ENCODE measurements around the gene FAM118A. TPM values are rescaled to one million over a fixed set of nuclear protein-coding genes. Genes with fewer than 3 reads are reported as not detected.

FAM118A gene
- total and polyA plus RNA-seq, 2 experiments from 2014 or later: 11.9 to 20.3 TPM

DNA sequence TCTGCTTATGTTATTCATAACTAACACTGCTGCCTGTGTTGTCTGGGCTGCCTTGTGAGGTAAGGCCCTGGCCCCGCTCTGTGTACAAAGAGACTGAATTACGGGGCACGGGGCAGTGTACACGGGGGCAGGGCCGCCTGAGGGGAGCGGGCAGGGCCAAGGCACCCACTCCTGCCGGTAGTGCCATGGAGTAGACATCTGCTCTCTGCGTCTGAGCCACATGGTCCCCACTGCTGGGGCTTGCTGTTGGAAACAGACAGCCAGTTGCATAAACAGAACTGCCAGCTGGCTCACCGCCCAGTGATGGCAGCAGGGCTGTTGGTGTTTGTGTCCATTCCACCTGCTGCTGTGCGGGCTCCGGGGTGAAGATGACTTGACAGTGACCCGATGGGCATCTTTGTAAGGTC lies 19.8 kb downstream of the FAM118A start:
- H3K27ac Mint-ChIP-seq: no peak overlapping the region
- DNase-seq (ENCODE audit: low spot score) (no peak), ATAC-seq (no peak)
- Histone ChIP-seq H3K27ac (ENCODE audit: low read depth) (no peak overlapping the region), H3K4me1 (ENCODE audit: insufficient read depth) (no peaks in the 10 kb centered on the region), H3K4me2 (no peak overlapping the region), H2AFZ (no peak overlapping the region), H3K27me3 (ENCODE audit: insufficient read depth) (no peaks in the 10 kb centered on the region), H3K9me2 (ENCODE audit: insufficient read depth) (no peaks in the 10 kb centered on the region), H3K79me2 (replicated peaks; ENCODE audit: insufficient read depth) (peaks cover 4% of the 10 kb centered on the region; the same call in 1 of the 2 replicates), H3K36me3 (ENCODE audit: insufficient read depth) (peaks cover 9% of the 10 kb centered on the region), H3F3A (replicated peaks; ENCODE audit: low read depth) (no peaks in the 10 kb centered on the region), H3K4me3 (no peak overlapping the region), H4K20me1 (replicated peaks; ENCODE audit: insufficient read depth) (no peaks in the 10 kb centered on the region; the same call in 1 of the 2 replicates)
- TF ChIP-seq ZNF114 (CRISPR knock-in tag; IDR thresholded peaks at IDR 0.05) (no peak), ZNF462 (CRISPR knock-in tag; IDR thresholded peaks at IDR 0.05) (no peak), CREB1 (CRISPR knock-in tag; IDR thresholded peaks at IDR 0.05; ENCODE audit: low read depth) (no peak), EZH2 (IDR thresholded peaks at IDR 0.05; ENCODE audit: low read depth, unreplicated experiment) (no peak), STAT1 (IDR thresholded peaks at IDR 0.05; ENCODE audit: unreplicated experiment) (no peak), EZH2phosphoT487 (IDR thresholded peaks at IDR 0.05; ENCODE audit: unreplicated experiment) (no peak), NANOG (IDR thresholded peaks at IDR 0.05; ENCODE audit: borderline replicate concordance) (no peak), POLR2AphosphoS5 (IDR thresholded peaks at IDR 0.05; ENCODE audit: low read depth) (no peak), ZNF331 (CRISPR knock-in tag; IDR thresholded peaks at IDR 0.05; ENCODE audit: low read depth) (no peak), JUNB (IDR thresholded peaks at IDR 0.05; ENCODE audit: unreplicated experiment) (no peak)
- TF ChIP-seq, protein P1, sequence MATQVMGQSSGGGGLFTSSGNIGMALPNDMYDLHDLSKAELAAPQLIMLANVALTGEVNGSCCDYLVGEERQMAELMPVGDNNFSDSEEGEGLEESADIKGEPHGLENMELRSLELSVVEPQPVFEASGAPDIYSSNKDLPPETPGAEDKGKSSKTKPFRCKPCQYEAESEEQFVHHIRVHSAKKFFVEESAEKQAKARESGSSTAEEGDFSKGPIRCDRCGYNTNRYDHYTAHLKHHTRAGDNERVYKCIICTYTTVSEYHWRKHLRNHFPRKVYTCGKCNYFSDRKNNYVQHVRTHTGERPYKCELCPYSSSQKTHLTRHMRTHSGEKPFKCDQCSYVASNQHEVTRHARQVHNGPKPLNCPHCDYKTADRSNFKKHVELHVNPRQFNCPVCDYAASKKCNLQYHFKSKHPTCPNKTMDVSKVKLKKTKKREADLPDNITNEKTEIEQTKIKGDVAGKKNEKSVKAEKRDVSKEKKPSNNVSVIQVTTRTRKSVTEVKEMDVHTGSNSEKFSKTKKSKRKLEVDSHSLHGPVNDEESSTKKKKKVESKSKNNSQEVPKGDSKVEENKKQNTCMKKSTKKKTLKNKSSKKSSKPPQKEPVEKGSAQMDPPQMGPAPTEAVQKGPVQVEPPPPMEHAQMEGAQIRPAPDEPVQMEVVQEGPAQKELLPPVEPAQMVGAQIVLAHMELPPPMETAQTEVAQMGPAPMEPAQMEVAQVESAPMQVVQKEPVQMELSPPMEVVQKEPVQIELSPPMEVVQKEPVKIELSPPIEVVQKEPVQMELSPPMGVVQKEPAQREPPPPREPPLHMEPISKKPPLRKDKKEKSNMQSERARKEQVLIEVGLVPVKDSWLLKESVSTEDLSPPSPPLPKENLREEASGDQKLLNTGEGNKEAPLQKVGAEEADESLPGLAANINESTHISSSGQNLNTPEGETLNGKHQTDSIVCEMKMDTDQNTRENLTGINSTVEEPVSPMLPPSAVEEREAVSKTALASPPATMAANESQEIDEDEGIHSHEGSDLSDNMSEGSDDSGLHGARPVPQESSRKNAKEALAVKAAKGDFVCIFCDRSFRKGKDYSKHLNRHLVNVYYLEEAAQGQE (IDR thresholded peaks at IDR 0.05; ENCODE audit: unreplicated experiment): no peak
- TF ChIP-seq, protein P2, sequence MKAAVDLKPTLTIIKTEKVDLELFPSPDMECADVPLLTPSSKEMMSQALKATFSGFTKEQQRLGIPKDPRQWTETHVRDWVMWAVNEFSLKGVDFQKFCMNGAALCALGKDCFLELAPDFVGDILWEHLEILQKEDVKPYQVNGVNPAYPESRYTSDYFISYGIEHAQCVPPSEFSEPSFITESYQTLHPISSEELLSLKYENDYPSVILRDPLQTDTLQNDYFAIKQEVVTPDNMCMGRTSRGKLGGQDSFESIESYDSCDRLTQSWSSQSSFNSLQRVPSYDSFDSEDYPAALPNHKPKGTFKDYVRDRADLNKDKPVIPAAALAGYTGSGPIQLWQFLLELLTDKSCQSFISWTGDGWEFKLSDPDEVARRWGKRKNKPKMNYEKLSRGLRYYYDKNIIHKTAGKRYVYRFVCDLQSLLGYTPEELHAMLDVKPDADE (IDR thresholded peaks at IDR 0.05): no peak
- TF ChIP-seq, protein P3, sequence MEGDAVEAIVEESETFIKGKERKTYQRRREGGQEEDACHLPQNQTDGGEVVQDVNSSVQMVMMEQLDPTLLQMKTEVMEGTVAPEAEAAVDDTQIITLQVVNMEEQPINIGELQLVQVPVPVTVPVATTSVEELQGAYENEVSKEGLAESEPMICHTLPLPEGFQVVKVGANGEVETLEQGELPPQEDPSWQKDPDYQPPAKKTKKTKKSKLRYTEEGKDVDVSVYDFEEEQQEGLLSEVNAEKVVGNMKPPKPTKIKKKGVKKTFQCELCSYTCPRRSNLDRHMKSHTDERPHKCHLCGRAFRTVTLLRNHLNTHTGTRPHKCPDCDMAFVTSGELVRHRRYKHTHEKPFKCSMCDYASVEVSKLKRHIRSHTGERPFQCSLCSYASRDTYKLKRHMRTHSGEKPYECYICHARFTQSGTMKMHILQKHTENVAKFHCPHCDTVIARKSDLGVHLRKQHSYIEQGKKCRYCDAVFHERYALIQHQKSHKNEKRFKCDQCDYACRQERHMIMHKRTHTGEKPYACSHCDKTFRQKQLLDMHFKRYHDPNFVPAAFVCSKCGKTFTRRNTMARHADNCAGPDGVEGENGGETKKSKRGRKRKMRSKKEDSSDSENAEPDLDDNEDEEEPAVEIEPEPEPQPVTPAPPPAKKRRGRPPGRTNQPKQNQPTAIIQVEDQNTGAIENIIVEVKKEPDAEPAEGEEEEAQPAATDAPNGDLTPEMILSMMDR (conservative IDR thresholded peaks at IDR 0.05; ENCODE audit: low read depth in 2 of 2): no peak
- H3K27me3 Mint-ChIP-seq (ENCODE audit: insufficient read depth, low read depth, poor library complexity): peaks cover 7% of the 10 kb centered on the region
- no peaks in the 10 kb centered on the region for H3K4me1 Mint-ChIP-seq
- no peaks in the 10 kb centered on the region for H3K9me3 Mint-ChIP-seq
- no peak overlapping the region for H3K4me3 Mint-ChIP-seq
- H3K36me3 Mint-ChIP-seq (ENCODE audit: low read depth): peaks cover 33% of the 10 kb centered on the region
